HCT116 (cell line): Measurements from ENCODE around the gene GUCY2D. TPM values are rescaled to one million over a fixed set of nuclear protein-coding genes. Genes with fewer than 3 reads are reported as not detected.

Experiments used
- ATAC-seq: fragments of 200-7000 bp; cut with Tn5 transposase; 2 replicates; pipeline ENCODE4 v1.9.1; 2020; ENCODE audit warnings: mild to moderate bottlenecking, moderate library complexity
- BruUV-seq: library from RNA; stranded (reverse); fragments of 400-500 nt; replicated peaks from 2 replicates; lab custom pipeline; 2021; lab: Mats Ljungman, UMichigan
- CTCF ChIA-PET: fragments of 300-600 bp; sonication (Branson Sonifier 250); formaldehyde crosslinking; loops from one replicate; lab custom pipeline; 2021; ENCODE audit warnings: antibody characterized with exemption; lab: Charles Lee
- POLR2A ChIA-PET: fragments of 300-600, 350-600 bp; sonication (Branson Sonifier 250); formaldehyde crosslinking; loops from one replicate; lab custom pipeline; 2021; ENCODE audit warnings: antibody characterized with exemption; lab: Charles Lee
- RAD21 ChIA-PET, 2 experiments: fragments of 300-600 bp; sonication (Branson Sonifier 250); formaldehyde crosslinking; loops; one replicate each; lab custom pipeline; 2023; ENCODE audit warnings: low total read pairs in 2 of 2; ENCODE audit not compliant: uncharacterized antibody in 2 of 2, unreplicated experiment in 2 of 2, low non-redundant PET in 1 of 2; lab: Charles Lee
- DNase-seq: peaks from one replicate; pipeline ENCODE4 v3.0.0-alpha.2; 2010; ENCODE audit warnings: low read depth, low spot score
- H2AFZ ChIP-seq: fragments of 200-600 bp; shearing (Covaris generic), sonication (generic); 2 replicates; pipeline ENCODE4 v1.6.1; 2017; ENCODE audit warnings: low read depth, mixed run types, mixed read lengths, antibody characterized with exemption, low read length; ENCODE audit not compliant: poor library complexity, severe bottlenecking
- H3K27ac ChIP-seq: 2 replicates; pipeline ENCODE4 v1.5.1; 2012; ENCODE audit warnings: low read depth, low read length
- H3K27me3 ChIP-seq: fragments of 200-600 bp; sonication (generic); 2 replicates; pipeline ENCODE4 v1.6.1; 2016; ENCODE audit warnings: mixed run types, low read length, mixed read lengths; ENCODE audit not compliant: insufficient read depth
- H3K36me3 ChIP-seq, 2 experiments: fragments of 200-500 bp in 1 of 2; fragments of 200-600 bp in 1 of 2; sonication (Bioruptor generic) in 1 of 2; sonication (generic) in 1 of 2; 2 replicates each; pipeline versions ENCODE4 v1.5.1 to v1.6.1; 2014 to 2016; ENCODE audit warnings: low read length in 2 of 2, inconsistent platforms in 1 of 2, mixed read lengths in 1 of 2, mixed run types in 1 of 2; ENCODE audit not compliant: insufficient read depth in 2 of 2, control insufficient read depth in 1 of 2
- H3K4me1 ChIP-seq, 2 experiments: fragments of 200-600 bp in 1 of 2; sonication (generic) in 1 of 2; 2 replicates each; pipeline versions ENCODE4 v1.5.1 to v1.6.1; 2012 to 2017; ENCODE audit warnings: low read length in 2 of 2, inconsistent platforms in 1 of 2, mild to moderate bottlenecking in 1 of 2, mixed read lengths in 1 of 2, mixed run types in 1 of 2, moderate library complexity in 1 of 2; ENCODE audit not compliant: insufficient read depth in 2 of 2, control insufficient read depth in 1 of 2
- H3K4me2 ChIP-seq: fragments of 200-600 bp; sonication (generic); 2 replicates; pipeline ENCODE4 v1.6.1; 2017; ENCODE audit warnings: mixed run types, low read length, mixed read lengths
- H3K4me3 ChIP-seq, 2 experiments: fragments of 200-600 bp in 1 of 2; sonication (generic) in 1 of 2; replicated peaks in 1 of 2; 2 replicates each; pipeline ENCODE4 v1.5.1; 2011 to 2016; ENCODE audit warnings: low read length in 2 of 2, control low read depth in 1 of 2, low read depth in 1 of 2, mild to moderate bottlenecking in 1 of 2, mixed read lengths in 1 of 2, mixed run types in 1 of 2
- H3K79me2 ChIP-seq: fragments of 200-600 bp; sonication (generic); 2 replicates; pipeline ENCODE4 v1.6.1; 2017; ENCODE audit warnings: mild to moderate bottlenecking, mixed run types, low read length, moderate library complexity, mixed read lengths; ENCODE audit not compliant: insufficient read depth
- H3K9ac ChIP-seq: fragments of 200-600 bp; sonication (generic); 2 replicates; pipeline ENCODE4 v1.6.1; 2016; ENCODE audit warnings: low read length, mixed read lengths
- H3K9me2 ChIP-seq: fragments of 200-600 bp; sonication (generic), shearing (Covaris generic); 2 replicates; pipeline ENCODE4 v1.6.1; 2017; ENCODE audit warnings: mixed run types, mild to moderate bottlenecking, moderate library complexity; ENCODE audit not compliant: insufficient read depth
- H3K9me3 ChIP-seq, 2 experiments: fragments of 200-500 bp in 1 of 2; fragments of 200-600 bp in 1 of 2; sonication (Bioruptor generic) in 1 of 2; sonication (generic) in 1 of 2; 2 replicates each; pipeline ENCODE4 v1.6.1; 2014 to 2017; ENCODE audit warnings: low read length in 2 of 2, mixed read lengths in 2 of 2, inconsistent platforms in 1 of 2, low read depth in 1 of 2, mild to moderate bottlenecking in 1 of 2, mixed run types in 1 of 2, moderate library complexity in 1 of 2; ENCODE audit not compliant: control insufficient read depth in 1 of 2, insufficient read depth in 1 of 2
- H4K20me1 ChIP-seq: fragments of 200-600 bp; sonication (generic), shearing (Covaris generic); 2 replicates; pipeline ENCODE4 v1.6.1; 2017; ENCODE audit warnings: mixed run types, mild to moderate bottlenecking, moderate library complexity; ENCODE audit not compliant: insufficient read depth
- ATF3 ChIP-seq: IDR thresholded peaks from 2 replicates; pipeline ENCODE4 v1.6.1; 2012
- CBX3 ChIP-seq: IDR thresholded peaks from 2 replicates; pipeline ENCODE4 v1.6.1; 2012; ENCODE audit warnings: low read depth
- CEBPB ChIP-seq: IDR thresholded peaks from 2 replicates; pipeline ENCODE4 v1.6.1; 2012; ENCODE audit warnings: low read depth
- CTCF ChIP-seq, 3 experiments: fragments of 200-600 bp in 1 of 3; sonication (generic) in 1 of 3; IDR thresholded peaks in 2 of 3; conservative IDR thresholded peaks in 1 of 3; 2 replicates each; pipeline ENCODE4 v1.5.1; 2012 to 2017; ENCODE audit warnings: low read depth in 2 of 3, low read length in 2 of 3, antibody characterized with exemption in 1 of 3, borderline replicate concordance in 1 of 3, control low read depth in 1 of 3, mild to moderate bottlenecking in 1 of 3, mixed read lengths in 1 of 3, mixed run types in 1 of 3, moderate library complexity in 1 of 3; ENCODE audit not compliant: insufficient read depth in 1 of 3
- EGR1 ChIP-seq: IDR thresholded peaks from 2 replicates; pipeline ENCODE4 v1.6.1; 2012; ENCODE audit warnings: low read depth
- FOSL1 ChIP-seq: IDR thresholded peaks from 2 replicates; pipeline ENCODE4 v1.6.1; 2012; ENCODE audit warnings: low read depth
- MAX ChIP-seq: IDR thresholded peaks from 2 replicates; pipeline ENCODE4 v1.6.1; 2012
- RAD21 ChIP-seq: IDR thresholded peaks from 2 replicates; pipeline ENCODE4 v1.6.1; 2012; ENCODE audit warnings: low read depth, mild to moderate bottlenecking
- SIN3A ChIP-seq: IDR thresholded peaks from 2 replicates; pipeline ENCODE4 v1.6.1; 2012; ENCODE audit warnings: low read depth
- SP1 ChIP-seq: IDR thresholded peaks from 2 replicates; pipeline ENCODE4 v1.6.1; 2012; ENCODE audit warnings: low read depth
- YY1 ChIP-seq: IDR thresholded peaks from 2 replicates; pipeline ENCODE4 v1.6.1; 2011; ENCODE audit warnings: low read length, low read depth, moderate library complexity, mild to moderate bottlenecking; ENCODE audit not compliant: insufficient replicate concordance; ENCODE audit errors: extremely low read depth
- ZBTB33 ChIP-seq: IDR thresholded peaks from 2 replicates; pipeline ENCODE4 v1.6.1; 2011; ENCODE audit warnings: mild to moderate bottlenecking, low read length, moderate library complexity; ENCODE audit not compliant: insufficient replicate concordance; ENCODE audit errors: extremely low read depth
- ZNF274 ChIP-seq: fragments of 200-500 bp; sonication (Bioruptor generic); IDR thresholded peaks from 2 replicates; pipeline ENCODE4 v1.6.1; 2014; ENCODE audit warnings: mild to moderate bottlenecking, low read depth, low read length, inconsistent platforms
- intact Hi-C: fragments of 100-400 bp; cut with micrococcal nuclease; formaldehyde crosslinking; loops from 2 replicates; pipeline ENCODE4 v1.10.0; 2022
- total RNA-seq: library from RNA; stranded (reverse); gene quantifications from one replicate; pipeline ENCODE4 v1.2.1, GENCODE V29; 2021; ENCODE audit not compliant: unreplicated experiment

GUCY2D gene
- total RNA-seq, 1 experiment from 2014 or later = 1.4 TPM

- TF ChIP-seq EGR1 (no peak), YY1 (no peak), ZBTB33 (no peak), RAD21 (no peak), ZNF274 (no peak), SIN3A (no peak), CBX3 (no peak), MAX (no peak), CEBPB (no peak), CTCF (IDR thresholded peaks at IDR 0.05 in 2 of 3, conservative IDR thresholded peaks at IDR 0.05 in 1 of 3; ENCODE audit: borderline replicate concordance in 1 of 3, insufficient read depth in 1 of 3, low read depth in 2 of 3, low read length in 2 of 3) (no peak), ATF3 (no peak), FOSL1 (no peak), SP1 (no peak)
- no peaks in the 10 kb centered on the region for H3K36me3 ChIP-seq
- no peak overlapping the region for H3K4me3 ChIP-seq
- H3K4me1 ChIP-seq = no peaks in the 10 kb centered on the region
- RAD21 ChIA-PET = no interaction called here
- CTCF ChIA-PET = interaction anchor here (1.5 to 2.6 kb wide), 3 partner anchors 10 to 35 kb away, joined by 5 to 14 read pairs (median 5); no protein-coding TSS in a partner anchor
- no peak overlapping the region for H2AFZ ChIP-seq
- no peak overlapping the region for H3K9ac ChIP-seq
- H3K9me3 ChIP-seq = no peaks in the 10 kb centered on the region
- ATAC-seq = no peak
- DNase-seq = no peak
- POLR2A ChIA-PET = no interaction called here
- no peaks in the 10 kb centered on the region for H4K20me1 ChIP-seq
- H3K4me2 ChIP-seq = no peak overlapping the region
- BruUV-seq = no TSS peak
- no peaks in the 10 kb centered on the region for H3K9me2 ChIP-seq
- H3K27me3 ChIP-seq = no peaks in the 10 kb centered on the region
- no peak overlapping the region for H3K27ac ChIP-seq
- H3K79me2 ChIP-seq = no peaks in the 10 kb centered on the region
- intact Hi-C loops = no loop called here
Measured at GRCh38 chr17:8031950-8032349, 29.5 kb downstream of the GUCY2D start.
